K562 (cell line): ENCODE results near the gene RNF123. TPM values are rescaled to one million over a fixed set of nuclear protein-coding genes. Genes with fewer than 3 reads are reported as not detected.

Source experiments
- BCOR ChIP-seq: fragments of 450-650 bp; IDR thresholded peaks from 2 replicates; pipeline ENCODE4 v1.6.1; 2016
- E2F6 ChIP-seq, 2 experiments: IDR thresholded peaks; 2 replicates each; pipeline ENCODE4 v1.6.1; 2011; ENCODE audit warnings: borderline replicate concordance in 1 of 2, control low read depth in 1 of 2, low read depth in 1 of 2, low read length in 1 of 2, mild to moderate bottlenecking in 1 of 2, mixed read lengths in 1 of 2, moderate library complexity in 1 of 2; ENCODE audit not compliant: insufficient read depth in 1 of 2, insufficient read length in 1 of 2, poor library complexity in 1 of 2, severe bottlenecking in 1 of 2; ENCODE audit errors: extremely low read depth in 1 of 2
- MBD2 ChIP-seq: sonication (generic); IDR thresholded peaks from 2 replicates; pipeline ENCODE4 v1.6.1; 2016; ENCODE audit warnings: low read depth, borderline replicate concordance
- POLR2H ChIP-seq: IDR thresholded peaks from 2 replicates; pipeline ENCODE4 v1.6.1; 2016; ENCODE audit warnings: missing genetic modification characterization, low read depth, mild to moderate bottlenecking, control low read depth, missing compliant biosample characterization, moderate library complexity
- RBFOX2 ChIP-seq: fragments of 200-400 bp; formaldehyde crosslinking; IDR thresholded peaks from 2 replicates; pipeline ENCODE4 v1.6.1; 2017; ENCODE audit warnings: low read depth, mild to moderate bottlenecking, low read length, moderate library complexity
- ZBTB12 ChIP-seq: fragments of 250-450 bp; sonication (Bioruptor Pico); IDR thresholded peaks from 2 replicates; pipeline ENCODE4 v1.4.0; 2020
- ZBTB17 ChIP-seq: fragments of 450-650 bp; formaldehyde crosslinking; IDR thresholded peaks from 2 replicates; pipeline ENCODE4 v1.4.0; 2020; ENCODE audit warnings: mild to moderate bottlenecking
- polyA plus RNA-seq, 8 experiments: library from polyadenylated mRNA; depleted of rRNA in 4 of 8; stranded (reverse) in 5 of 8; unstranded in 3 of 8; fragments of >200 nt; fragmentation: Nextera tagmentation in 2 of 8; fragmentation: Illumina TruSeq in 1 of 8; extraction: Ambion mirVana in 2 of 8; extraction: Trizol in 1 of 8; gene quantifications; 2 replicates each; pipeline versions ENCODE4 v1.2.1 to v1.2.3, GENCODE V29; 2011 to 2014; ENCODE audit warnings: inconsistent platforms in 1 of 8, missing spikeins in 1 of 8
- total RNA-seq, 7 experiments: library from RNA; depleted of rRNA in 6 of 7; stranded (reverse); fragments of >200 nt in 6 of 7; fragmentation: Illumina TruSeq in 2 of 7; extraction: Trizol in 2 of 7; gene quantifications; 2 replicates each; pipeline versions ENCODE4 v1.2.1 to v1.2.3, GENCODE V29; 2011 to 2021; ENCODE audit warnings: low replicate concordance in 1 of 7
- TF ChIP-seq, protein P1 (sequence below): fragments of 450-650 bp; formaldehyde crosslinking; IDR thresholded peaks from 2 replicates; pipeline ENCODE4 v1.4.0; 2020; ENCODE audit warnings: mild to moderate bottlenecking, mixed read lengths
- TF ChIP-seq, protein P2 (sequence below): fragments of 450-650 bp; IDR thresholded peaks from 2 replicates; pipeline ENCODE4 v1.6.1; 2016; ENCODE audit warnings: mild to moderate bottlenecking, moderate library complexity

RNF123 gene
- total and polyA plus RNA-seq, 9 of the 15 experiments (the other 6 are each of a cell fraction or from before 2014, with no cell fraction given), result 8.7 to 53.1 (median 17.5) TPM

DNA sequence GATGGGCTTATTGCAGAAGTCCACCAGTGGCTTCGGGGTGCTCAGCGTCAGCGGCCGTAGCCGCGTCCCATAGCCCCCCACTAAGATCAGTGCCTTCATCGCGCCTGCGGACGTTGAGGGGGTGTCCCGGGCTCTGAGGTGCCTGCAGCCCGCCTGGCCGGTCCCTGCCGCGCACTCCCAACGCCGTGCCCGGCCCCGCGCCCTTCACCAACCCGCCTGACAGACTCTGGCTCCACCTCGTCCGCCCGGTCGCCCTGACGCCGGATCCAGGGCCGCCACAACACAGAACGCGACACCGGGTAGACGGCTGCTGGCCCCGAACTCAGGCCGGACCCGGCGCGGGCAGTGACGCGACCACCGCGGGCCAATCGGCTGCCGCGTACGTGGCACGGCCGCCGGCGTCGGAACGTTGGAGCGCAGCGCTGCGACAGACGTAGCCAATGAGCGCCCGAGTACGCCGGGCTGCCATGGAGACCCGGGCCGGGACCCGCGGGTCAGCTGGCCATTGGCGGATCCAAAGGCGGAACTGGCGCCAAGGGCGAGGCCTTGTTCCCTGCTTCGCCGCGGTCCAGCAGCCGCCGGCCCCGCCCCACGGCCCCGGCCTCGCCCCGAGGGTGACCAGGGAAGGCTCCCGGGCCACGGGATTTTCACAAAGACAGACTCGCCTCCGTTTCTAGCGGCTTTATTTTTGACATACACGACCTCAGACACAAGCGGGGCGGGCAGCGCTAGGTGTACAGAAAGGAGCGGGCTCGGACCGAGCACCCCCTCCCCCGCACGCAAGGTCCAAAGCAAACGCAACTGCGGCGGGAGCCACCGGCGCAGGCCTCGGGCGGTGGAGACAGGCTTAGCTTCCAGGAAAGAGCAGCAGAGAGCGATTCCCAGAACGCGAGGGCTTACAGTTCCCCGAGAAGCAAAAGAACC, 34.5 kb downstream of the RNF123 start, which contains the start of gene GMPPB (continued):
- TF ChIP-seq E2F6 (IDR thresholded peaks at IDR 0.05; ENCODE audit: borderline replicate concordance in 1 of 2, extremely low read depth in 1 of 2, insufficient read depth in 1 of 2, insufficient read length in 1 of 2, low read depth in 1 of 2, low read length in 1 of 2, poor library complexity in 1 of 2, severe bottlenecking in 1 of 2) (peak in 1 of 2 experiments; percentile 40), MBD2 (peak; percentile 31; the same call in 1 of the 2 replicates), ZBTB12 (CRISPR knock-in tag) (peak; percentile 91), ZBTB17 (CRISPR knock-in tag) (0 out of 2 replicates have a peak, but pooled peaks have one; percentile 10), RBFOX2 (peak; percentile 94), BCOR (no peak), POLR2H (tag) (peak; percentile 77)
- TF ChIP-seq, protein P1, sequence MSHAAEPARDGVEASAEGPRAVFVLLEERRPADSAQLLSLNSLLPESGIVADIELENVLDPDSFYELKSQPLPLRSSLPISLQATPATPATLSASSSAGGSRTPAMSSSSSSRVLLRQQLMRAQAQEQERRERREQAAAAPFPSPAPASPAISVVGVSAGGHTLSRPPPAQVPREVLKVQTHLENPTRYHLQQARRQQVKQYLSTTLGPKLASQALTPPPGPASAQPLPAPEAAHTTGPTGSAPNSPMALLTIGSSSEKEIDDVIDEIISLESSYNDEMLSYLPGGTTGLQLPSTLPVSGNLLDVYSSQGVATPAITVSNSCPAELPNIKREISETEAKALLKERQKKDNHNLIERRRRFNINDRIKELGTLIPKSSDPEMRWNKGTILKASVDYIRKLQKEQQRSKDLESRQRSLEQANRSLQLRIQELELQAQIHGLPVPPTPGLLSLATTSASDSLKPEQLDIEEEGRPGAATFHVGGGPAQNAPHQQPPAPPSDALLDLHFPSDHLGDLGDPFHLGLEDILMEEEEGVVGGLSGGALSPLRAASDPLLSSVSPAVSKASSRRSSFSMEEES (CRISPR knock-in tag), result no peak
- TF ChIP-seq, protein P2, sequence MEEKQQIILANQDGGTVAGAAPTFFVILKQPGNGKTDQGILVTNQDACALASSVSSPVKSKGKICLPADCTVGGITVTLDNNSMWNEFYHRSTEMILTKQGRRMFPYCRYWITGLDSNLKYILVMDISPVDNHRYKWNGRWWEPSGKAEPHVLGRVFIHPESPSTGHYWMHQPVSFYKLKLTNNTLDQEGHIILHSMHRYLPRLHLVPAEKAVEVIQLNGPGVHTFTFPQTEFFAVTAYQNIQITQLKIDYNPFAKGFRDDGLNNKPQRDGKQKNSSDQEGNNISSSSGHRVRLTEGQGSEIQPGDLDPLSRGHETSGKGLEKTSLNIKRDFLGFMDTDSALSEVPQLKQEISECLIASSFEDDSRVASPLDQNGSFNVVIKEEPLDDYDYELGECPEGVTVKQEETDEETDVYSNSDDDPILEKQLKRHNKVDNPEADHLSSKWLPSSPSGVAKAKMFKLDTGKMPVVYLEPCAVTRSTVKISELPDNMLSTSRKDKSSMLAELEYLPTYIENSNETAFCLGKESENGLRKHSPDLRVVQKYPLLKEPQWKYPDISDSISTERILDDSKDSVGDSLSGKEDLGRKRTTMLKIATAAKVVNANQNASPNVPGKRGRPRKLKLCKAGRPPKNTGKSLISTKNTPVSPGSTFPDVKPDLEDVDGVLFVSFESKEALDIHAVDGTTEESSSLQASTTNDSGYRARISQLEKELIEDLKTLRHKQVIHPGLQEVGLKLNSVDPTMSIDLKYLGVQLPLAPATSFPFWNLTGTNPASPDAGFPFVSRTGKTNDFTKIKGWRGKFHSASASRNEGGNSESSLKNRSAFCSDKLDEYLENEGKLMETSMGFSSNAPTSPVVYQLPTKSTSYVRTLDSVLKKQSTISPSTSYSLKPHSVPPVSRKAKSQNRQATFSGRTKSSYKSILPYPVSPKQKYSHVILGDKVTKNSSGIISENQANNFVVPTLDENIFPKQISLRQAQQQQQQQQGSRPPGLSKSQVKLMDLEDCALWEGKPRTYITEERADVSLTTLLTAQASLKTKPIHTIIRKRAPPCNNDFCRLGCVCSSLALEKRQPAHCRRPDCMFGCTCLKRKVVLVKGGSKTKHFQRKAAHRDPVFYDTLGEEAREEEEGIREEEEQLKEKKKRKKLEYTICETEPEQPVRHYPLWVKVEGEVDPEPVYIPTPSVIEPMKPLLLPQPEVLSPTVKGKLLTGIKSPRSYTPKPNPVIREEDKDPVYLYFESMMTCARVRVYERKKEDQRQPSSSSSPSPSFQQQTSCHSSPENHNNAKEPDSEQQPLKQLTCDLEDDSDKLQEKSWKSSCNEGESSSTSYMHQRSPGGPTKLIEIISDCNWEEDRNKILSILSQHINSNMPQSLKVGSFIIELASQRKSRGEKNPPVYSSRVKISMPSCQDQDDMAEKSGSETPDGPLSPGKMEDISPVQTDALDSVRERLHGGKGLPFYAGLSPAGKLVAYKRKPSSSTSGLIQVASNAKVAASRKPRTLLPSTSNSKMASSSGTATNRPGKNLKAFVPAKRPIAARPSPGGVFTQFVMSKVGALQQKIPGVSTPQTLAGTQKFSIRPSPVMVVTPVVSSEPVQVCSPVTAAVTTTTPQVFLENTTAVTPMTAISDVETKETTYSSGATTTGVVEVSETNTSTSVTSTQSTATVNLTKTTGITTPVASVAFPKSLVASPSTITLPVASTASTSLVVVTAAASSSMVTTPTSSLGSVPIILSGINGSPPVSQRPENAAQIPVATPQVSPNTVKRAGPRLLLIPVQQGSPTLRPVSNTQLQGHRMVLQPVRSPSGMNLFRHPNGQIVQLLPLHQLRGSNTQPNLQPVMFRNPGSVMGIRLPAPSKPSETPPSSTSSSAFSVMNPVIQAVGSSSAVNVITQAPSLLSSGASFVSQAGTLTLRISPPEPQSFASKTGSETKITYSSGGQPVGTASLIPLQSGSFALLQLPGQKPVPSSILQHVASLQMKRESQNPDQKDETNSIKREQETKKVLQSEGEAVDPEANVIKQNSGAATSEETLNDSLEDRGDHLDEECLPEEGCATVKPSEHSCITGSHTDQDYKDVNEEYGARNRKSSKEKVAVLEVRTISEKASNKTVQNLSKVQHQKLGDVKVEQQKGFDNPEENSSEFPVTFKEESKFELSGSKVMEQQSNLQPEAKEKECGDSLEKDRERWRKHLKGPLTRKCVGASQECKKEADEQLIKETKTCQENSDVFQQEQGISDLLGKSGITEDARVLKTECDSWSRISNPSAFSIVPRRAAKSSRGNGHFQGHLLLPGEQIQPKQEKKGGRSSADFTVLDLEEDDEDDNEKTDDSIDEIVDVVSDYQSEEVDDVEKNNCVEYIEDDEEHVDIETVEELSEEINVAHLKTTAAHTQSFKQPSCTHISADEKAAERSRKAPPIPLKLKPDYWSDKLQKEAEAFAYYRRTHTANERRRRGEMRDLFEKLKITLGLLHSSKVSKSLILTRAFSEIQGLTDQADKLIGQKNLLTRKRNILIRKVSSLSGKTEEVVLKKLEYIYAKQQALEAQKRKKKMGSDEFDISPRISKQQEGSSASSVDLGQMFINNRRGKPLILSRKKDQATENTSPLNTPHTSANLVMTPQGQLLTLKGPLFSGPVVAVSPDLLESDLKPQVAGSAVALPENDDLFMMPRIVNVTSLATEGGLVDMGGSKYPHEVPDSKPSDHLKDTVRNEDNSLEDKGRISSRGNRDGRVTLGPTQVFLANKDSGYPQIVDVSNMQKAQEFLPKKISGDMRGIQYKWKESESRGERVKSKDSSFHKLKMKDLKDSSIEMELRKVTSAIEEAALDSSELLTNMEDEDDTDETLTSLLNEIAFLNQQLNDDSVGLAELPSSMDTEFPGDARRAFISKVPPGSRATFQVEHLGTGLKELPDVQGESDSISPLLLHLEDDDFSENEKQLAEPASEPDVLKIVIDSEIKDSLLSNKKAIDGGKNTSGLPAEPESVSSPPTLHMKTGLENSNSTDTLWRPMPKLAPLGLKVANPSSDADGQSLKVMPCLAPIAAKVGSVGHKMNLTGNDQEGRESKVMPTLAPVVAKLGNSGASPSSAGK, result peak; percentile 73
